Neural cell (in vitro differentiated cells): ENCODE data around the gene RIF1. TPM values are rescaled to one million over a fixed set of nuclear protein-coding genes. Genes with fewer than 3 reads are reported as not detected.

ENCODE experiments used
- H2AFZ ChIP-seq: fragments of 200-600, 300-800 bp; sonication (generic), shearing (Covaris generic); 2 replicates; pipeline ENCODE4 v1.6.0; 2014; ENCODE audit warnings: low read depth, mild to moderate bottlenecking, antibody characterized with exemption, low read length, moderate library complexity
- H3F3A ChIP-seq: fragments of 200-600 bp; shearing (Covaris generic); 2 replicates; pipeline ENCODE4 v1.6.1; 2016; ENCODE audit warnings: mild to moderate bottlenecking, moderate library complexity, mixed read lengths, antibody characterized with exemption, low read length; ENCODE audit not compliant: insufficient read depth, poor library complexity, severe bottlenecking
- H3K27ac ChIP-seq: fragments of 200-600, 300-800 bp; sonication (generic), shearing (Covaris generic); 2 replicates; pipeline ENCODE4 v1.5.1; 2014; ENCODE audit warnings: mild to moderate bottlenecking, low read length, moderate library complexity
- H3K27me3 ChIP-seq: fragments of 300-800, 200-600 bp; sonication (generic), shearing (Covaris generic); 2 replicates; pipeline ENCODE4 v1.6.0; 2014; ENCODE audit warnings: mild to moderate bottlenecking, low read depth, low read length, moderate library complexity; ENCODE audit not compliant: insufficient read depth
- H3K36me3 ChIP-seq: fragments of 300-800, 200-600 bp; sonication (generic), shearing (Covaris generic); 2 replicates; pipeline ENCODE4 v1.5.1; 2014; ENCODE audit warnings: mild to moderate bottlenecking, antibody characterized with exemption, low read length, moderate library complexity; ENCODE audit not compliant: insufficient read depth
- H3K4me2 ChIP-seq: fragments of 300-800, 200-600 bp; sonication (generic), shearing (Covaris generic); 2 replicates; pipeline ENCODE4 v1.6.0; 2014; ENCODE audit warnings: mild to moderate bottlenecking, low read length
- H3K4me3 ChIP-seq: fragments of 300-800, 200-600 bp; sonication (generic), shearing (Covaris generic); 2 replicates; pipeline ENCODE4 v1.5.1; 2014; ENCODE audit warnings: mild to moderate bottlenecking, low read length, moderate library complexity
- H3K79me2 ChIP-seq: fragments of 200-600 bp; shearing (Covaris generic); replicated peaks from 2 replicates; pipeline ENCODE4 v1.6.0; 2014; ENCODE audit warnings: mild to moderate bottlenecking, low read length, moderate library complexity; ENCODE audit not compliant: insufficient read depth
- H3K9ac ChIP-seq: fragments of 300-800, 200-600 bp; sonication (generic), shearing (Covaris generic); 2 replicates; pipeline ENCODE4 v1.6.1; 2016; ENCODE audit warnings: mild to moderate bottlenecking, low read length, mixed read lengths
- H3K9me2 ChIP-seq: fragments of 200-600 bp; shearing (Covaris generic); 2 replicates; pipeline ENCODE4 v1.6.1; 2016; ENCODE audit warnings: mild to moderate bottlenecking, low read length, mixed read lengths; ENCODE audit not compliant: insufficient read depth
- H3K9me3 ChIP-seq: fragments of 200-600, 300-800 bp; sonication (generic), shearing (Covaris generic); 2 replicates; pipeline ENCODE4 v1.6.1; 2016; ENCODE audit warnings: mild to moderate bottlenecking, mixed run types, low read length, moderate library complexity, mixed read lengths
- H4K20me1 ChIP-seq: fragments of 200-600 bp; shearing (Covaris generic); 2 replicates; pipeline ENCODE4 v1.6.1; 2016; ENCODE audit warnings: mild to moderate bottlenecking, mixed run types; ENCODE audit not compliant: insufficient read depth
- CTCF ChIP-seq: fragments of 450-650 bp; IDR thresholded peaks from 2 replicates; pipeline ENCODE4 v1.5.1; 2014; ENCODE audit warnings: antibody characterized with exemption, mild to moderate bottlenecking, moderate library complexity; ENCODE audit not compliant: poor library complexity, severe bottlenecking
- EP300 ChIP-seq: fragments of 450-650 bp; conservative IDR thresholded peaks from 2 replicates; pipeline ENCODE4 v1.6.1; 2014; ENCODE audit warnings: antibody characterized with exemption, mild to moderate bottlenecking, moderate library complexity; ENCODE audit not compliant: poor library complexity, severe bottlenecking
- EZH2 ChIP-seq: fragments of 200-600, 300-800 bp; shearing (Covaris generic), sonication (generic); IDR thresholded peaks from 2 replicates; pipeline ENCODE4 v1.6.1; 2014; ENCODE audit warnings: antibody characterized with exemption, low read length, borderline replicate concordance, mild to moderate bottlenecking; ENCODE audit not compliant: insufficient read depth, poor library complexity, severe bottlenecking
- MXI1 ChIP-seq: fragments of 450-650 bp; conservative IDR thresholded peaks from 2 replicates; pipeline ENCODE4 v1.6.1; 2014; ENCODE audit warnings: antibody characterized with exemption, mild to moderate bottlenecking; ENCODE audit not compliant: poor library complexity, severe bottlenecking
- POLR2AphosphoS5 ChIP-seq: IDR thresholded peaks from 2 replicates; pipeline ENCODE4 v1.6.1; 2012
- RAD21 ChIP-seq: fragments of 450-650 bp; conservative IDR thresholded peaks from 2 replicates; pipeline ENCODE4 v1.6.1; 2014; ENCODE audit warnings: antibody characterized with exemption, mild to moderate bottlenecking, moderate library complexity
- SMC3 ChIP-seq: fragments of 450-650 bp; conservative IDR thresholded peaks from 2 replicates; pipeline ENCODE4 v1.6.1; 2014; ENCODE audit warnings: antibody characterized with exemption, mild to moderate bottlenecking, moderate library complexity; ENCODE audit not compliant: poor library complexity
- TAF1 ChIP-seq: IDR thresholded peaks from 2 replicates; pipeline ENCODE4 v1.6.1; 2012; ENCODE audit warnings: low read depth
- polyA plus RNA-seq: library from polyadenylated mRNA; depleted of rRNA; stranded (reverse); fragments of >200 nt; gene quantifications from 2 replicates; pipeline ENCODE4 v1.2.3, GENCODE V29; 2014
- TF ChIP-seq, protein P1 (sequence below): IDR thresholded peaks from 2 replicates; pipeline ENCODE4 v1.6.1; 2012; ENCODE audit warnings: borderline replicate concordance

RIF1 gene
- polyA plus RNA-seq, 1 donor from 2014 or later: 17.2 TPM

- H3K4me2 ChIP-seq: no peak overlapping the region
- H3F3A ChIP-seq: no peaks in the 10 kb centered on the region
- H3K9ac ChIP-seq: no peak overlapping the region
- no peak for TF ChIP-seq EZH2
- TF ChIP-seq SMC3: no peak
- TF ChIP-seq, protein P1, sequence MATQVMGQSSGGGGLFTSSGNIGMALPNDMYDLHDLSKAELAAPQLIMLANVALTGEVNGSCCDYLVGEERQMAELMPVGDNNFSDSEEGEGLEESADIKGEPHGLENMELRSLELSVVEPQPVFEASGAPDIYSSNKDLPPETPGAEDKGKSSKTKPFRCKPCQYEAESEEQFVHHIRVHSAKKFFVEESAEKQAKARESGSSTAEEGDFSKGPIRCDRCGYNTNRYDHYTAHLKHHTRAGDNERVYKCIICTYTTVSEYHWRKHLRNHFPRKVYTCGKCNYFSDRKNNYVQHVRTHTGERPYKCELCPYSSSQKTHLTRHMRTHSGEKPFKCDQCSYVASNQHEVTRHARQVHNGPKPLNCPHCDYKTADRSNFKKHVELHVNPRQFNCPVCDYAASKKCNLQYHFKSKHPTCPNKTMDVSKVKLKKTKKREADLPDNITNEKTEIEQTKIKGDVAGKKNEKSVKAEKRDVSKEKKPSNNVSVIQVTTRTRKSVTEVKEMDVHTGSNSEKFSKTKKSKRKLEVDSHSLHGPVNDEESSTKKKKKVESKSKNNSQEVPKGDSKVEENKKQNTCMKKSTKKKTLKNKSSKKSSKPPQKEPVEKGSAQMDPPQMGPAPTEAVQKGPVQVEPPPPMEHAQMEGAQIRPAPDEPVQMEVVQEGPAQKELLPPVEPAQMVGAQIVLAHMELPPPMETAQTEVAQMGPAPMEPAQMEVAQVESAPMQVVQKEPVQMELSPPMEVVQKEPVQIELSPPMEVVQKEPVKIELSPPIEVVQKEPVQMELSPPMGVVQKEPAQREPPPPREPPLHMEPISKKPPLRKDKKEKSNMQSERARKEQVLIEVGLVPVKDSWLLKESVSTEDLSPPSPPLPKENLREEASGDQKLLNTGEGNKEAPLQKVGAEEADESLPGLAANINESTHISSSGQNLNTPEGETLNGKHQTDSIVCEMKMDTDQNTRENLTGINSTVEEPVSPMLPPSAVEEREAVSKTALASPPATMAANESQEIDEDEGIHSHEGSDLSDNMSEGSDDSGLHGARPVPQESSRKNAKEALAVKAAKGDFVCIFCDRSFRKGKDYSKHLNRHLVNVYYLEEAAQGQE: no peak
- no peak for TF ChIP-seq MXI1
- no peak for TF ChIP-seq EP300
- no peak for TF ChIP-seq RAD21
- no peak for TF ChIP-seq CTCF
- TF ChIP-seq TAF1: no peak
- TF ChIP-seq POLR2AphosphoS5: no peak
- H3K9me2 ChIP-seq: no peaks in the 10 kb centered on the region
- H3K4me3 ChIP-seq: no peak overlapping the region
- no peaks in the 10 kb centered on the region for H4K20me1 ChIP-seq
- H3K79me2 ChIP-seq: peaks cover 1% of the 10 kb centered on the region
- H2AFZ ChIP-seq: no peak overlapping the region
- H3K36me3 ChIP-seq: no peaks in the 10 kb centered on the region
- no peaks in the 10 kb centered on the region for H3K27me3 ChIP-seq
- no peaks in the 10 kb centered on the region for H3K9me3 ChIP-seq
- H3K27ac ChIP-seq: no peak overlapping the region
These were observed 4.3 kb upstream of the RIF1 start for GRCh38 chr2:151405376-151405775.

DNA sequence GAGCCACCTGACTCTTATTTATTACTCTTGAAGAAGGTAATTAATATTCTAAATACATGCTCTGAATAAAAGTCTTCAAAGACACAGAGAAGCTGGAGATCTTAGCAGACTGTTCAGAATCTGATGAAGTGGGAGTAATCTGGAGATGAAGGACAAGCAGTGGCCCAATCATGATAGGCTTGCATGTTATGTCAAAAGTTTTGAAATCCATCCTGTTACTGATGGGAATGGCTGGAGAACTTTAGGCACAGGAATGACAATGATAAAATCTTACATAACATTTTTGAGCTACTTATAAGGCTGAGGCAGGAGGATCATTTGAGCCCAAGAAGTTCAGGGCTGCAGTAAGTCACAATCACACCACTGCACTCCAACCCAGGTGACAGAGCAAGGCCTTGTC lies 2.4 kb upstream of the RIF1 start:
- TF ChIP-seq MXI1 (no peak), TAF1 (no peak), CTCF (no peak), RAD21 (no peak), EP300 (no peak), POLR2AphosphoS5 (no peak), SMC3 (no peak), EZH2 (no peak)
- TF ChIP-seq, protein P1: no peak
- no peaks in the 10 kb centered on the region for H3K36me3 ChIP-seq
- H4K20me1 ChIP-seq: no peaks in the 10 kb centered on the region
- H3K4me2 ChIP-seq: no peak overlapping the region
- H3F3A ChIP-seq: no peaks in the 10 kb centered on the region
- no peak overlapping the region for H3K9ac ChIP-seq
- H3K9me3 ChIP-seq: no peaks in the 10 kb centered on the region
- peaks cover 20% of the 10 kb centered on the region for H3K79me2 ChIP-seq
- H3K9me2 ChIP-seq: no peaks in the 10 kb centered on the region
- no peaks in the 10 kb centered on the region for H3K27me3 ChIP-seq
- H3K27ac ChIP-seq: no peak overlapping the region
- no peak overlapping the region for H3K4me3 ChIP-seq
- no peak overlapping the region for H2AFZ ChIP-seq
